HTERT RPE-1 (cell line): ENCODE measurements around the gene ARPC5L.
"Not testable (repeated sequence)": the region's sequence is repeated elsewhere in the genome, so short reads cannot be mapped to it uniquely, and the experiment has no call there.

Experiments
- in situ Hi-C: fragments of 300-500 bp; cut with MboI; formaldehyde crosslinking; loops from 4 replicates; pipeline ENCODE4 v1.14.3; 2020; ENCODE audit warnings: low sequenced_read_pairs

Gene ARPC5L

GRCh38 chr9:124886866-124887492 lies 25.0 kb downstream of the ARPC5L start:
- in situ Hi-C loops, result no loop called here

GRCh38 chr9:124887832-124888231 lies 25.9 kb downstream of the ARPC5L start:
- in situ Hi-C loops, result no loop called here

DNA sequence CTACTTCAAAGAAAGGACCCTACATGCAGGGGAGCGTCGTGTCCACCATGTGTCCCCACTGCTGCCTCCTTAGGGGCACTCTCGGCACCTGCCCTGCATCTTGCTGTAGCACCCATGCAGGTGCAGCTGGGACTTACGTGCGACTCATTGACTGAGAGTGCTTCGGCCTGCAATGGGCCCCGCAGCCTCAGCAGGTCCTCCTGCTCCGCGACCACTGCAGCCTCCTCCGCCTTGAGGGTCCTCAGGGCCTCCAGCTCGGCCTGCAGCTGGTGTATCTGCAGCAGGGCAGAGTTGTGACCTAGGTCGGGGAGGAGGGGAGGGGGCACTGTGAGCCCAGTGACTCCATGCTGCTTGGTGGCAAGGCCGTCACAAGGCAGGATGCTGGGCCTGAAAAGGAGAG lies 27.1 kb downstream of the ARPC5L start:
- in situ Hi-C loops, result no loop called here

DNA sequence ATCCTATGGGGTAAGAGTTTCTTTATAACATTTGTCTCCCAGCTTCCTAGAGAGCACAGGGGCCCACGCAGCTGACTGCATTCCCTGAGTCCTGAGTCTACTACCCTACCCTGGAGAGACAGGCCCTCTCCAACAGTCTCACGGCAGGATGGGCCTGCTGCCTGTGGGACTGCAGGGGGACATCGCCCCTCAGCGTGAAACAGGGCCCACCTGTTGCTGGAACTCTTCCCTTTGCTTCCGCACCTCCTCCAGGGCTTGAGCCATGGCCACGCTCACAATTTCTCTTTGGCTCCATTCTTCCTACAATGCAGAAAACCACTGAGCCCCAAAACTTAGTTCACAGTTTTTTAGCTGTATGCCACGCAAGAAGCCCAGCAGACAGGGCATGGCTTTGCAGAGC lies 28.2 kb downstream of the ARPC5L start:
- in situ Hi-C loops, result no loop called here

GRCh38 chr9:124894035-124894740 lies 32.3 kb downstream of the ARPC5L start:
- in situ Hi-C loops, result no loop called here

DNA sequence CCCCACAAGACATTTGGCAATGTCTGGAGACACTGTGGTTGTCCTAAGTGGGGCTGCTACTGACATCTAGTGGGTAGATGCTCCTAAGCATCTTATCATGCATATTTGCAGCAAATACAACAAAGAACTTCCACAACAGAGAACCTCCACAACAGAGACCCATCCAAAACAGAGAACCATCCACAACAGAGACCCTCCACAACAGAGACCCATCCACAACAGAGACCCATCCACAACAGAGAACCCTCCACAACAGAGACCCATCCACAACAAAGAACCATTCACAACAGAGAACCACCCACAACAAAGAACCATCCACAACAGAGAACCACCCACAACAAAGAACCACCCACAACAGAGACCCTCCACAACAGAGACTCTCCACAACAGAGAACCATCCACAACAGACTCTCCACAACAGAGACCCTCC lies 32.8 kb downstream of the ARPC5L start:
- in situ Hi-C loops, result no loop called here

- in situ Hi-C loops, result no loop called here
Measured at GRCh38 chr9:124897570-124898460, 35.9 kb downstream of the ARPC5L start.

DNA sequence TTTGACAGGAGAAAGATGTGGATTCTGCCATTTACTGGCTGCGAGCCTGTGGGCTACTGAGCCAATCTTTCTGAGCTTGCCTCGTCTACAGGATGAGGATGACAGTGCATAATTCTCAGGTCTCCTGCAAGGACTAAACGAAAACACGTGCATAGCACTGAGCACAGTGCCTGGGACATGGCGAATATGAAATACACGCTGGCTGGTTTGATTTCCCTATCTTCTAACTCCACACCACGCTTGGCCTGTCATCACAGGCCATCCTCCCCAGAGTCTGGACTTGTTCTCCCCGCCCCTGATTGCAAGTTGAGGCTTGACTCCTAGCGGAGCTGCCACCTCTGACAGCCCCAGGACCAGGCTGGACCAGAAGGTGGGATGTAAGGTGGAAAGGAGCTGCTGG lies 37.9 kb downstream of the ARPC5L start:
- in situ Hi-C loops, result no loop called here

DNA sequence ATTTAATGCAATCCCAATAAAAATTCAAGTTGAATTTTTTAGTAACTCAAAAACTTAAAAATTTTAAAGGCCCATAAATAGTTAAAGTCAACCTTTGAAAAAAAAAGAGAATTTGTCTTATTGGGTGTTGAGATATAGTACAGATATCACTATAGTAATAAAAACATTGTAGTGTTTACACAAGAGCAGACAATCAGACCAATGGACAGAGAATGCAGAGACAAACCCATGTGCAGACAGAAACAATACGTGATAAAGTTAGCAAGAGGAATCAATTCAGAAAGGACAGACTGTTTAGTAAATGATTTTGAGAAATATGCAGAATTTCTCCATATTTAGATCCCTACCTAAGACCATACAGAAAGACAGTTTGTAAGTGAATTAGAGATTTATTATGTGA lies 45.0 kb downstream of the ARPC5L start:
- in situ Hi-C loops, result no loop called here

DNA sequence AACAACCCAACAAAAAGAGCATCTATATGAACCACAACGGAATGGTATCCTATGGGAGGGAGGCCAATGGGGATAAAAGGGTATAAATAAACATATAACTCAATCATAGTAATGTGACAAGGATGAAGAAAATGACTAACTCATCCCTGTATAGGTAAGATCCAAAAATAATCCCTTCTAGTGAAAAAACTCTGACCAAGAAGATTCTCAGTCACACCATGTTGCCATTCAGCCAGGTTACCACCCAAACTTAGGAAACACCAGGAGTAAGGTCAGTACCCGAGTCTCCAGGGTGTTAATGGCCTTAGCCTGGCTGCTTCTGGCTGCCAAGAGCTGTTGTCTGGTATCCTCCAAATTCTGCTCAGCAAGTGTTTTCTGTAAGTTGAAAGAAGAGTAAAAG lies 46.2 kb downstream of the ARPC5L start:
- in situ Hi-C loops, result no loop called here

DNA sequence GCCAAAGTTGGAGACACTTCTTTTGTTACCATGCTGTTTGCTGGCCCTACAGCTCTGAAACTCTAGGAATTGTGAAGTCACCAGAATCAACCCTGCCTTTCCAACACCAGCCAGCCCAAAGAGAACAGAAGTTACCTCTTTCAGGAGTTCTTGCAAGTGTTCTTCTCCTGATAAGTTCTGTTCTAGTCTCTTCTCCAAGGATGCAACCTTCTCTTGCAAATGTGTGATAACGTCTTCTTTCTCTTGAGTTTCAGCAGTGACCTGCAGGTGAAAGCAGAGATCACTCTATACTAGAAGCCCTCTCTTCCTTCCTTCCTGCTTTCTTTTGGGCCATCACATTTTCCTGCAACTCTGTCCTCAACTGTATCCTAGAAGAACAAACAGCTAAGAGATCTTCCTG lies 49.8 kb downstream of the ARPC5L start:
- in situ Hi-C loops, result no loop called here

DNA sequence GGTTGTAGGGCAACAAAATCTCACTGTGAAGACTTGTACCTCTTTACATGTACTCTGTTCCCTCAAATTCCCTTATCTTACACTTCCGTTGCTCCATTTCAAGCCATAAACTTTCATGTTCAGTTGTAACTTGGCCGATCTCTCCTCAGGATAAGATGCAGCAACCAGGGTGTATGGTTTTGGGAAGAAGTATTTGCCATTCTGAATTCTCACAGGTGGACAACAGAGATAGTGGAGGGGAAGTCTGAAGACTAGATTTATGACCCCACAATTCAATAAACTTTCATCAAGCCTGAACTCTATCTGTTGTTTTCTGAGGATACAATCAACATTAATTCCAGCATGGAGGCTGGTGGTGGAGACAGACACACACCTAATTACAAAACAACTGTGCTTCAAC lies 51.4 kb downstream of the ARPC5L start:
- in situ Hi-C loops, result no loop called here

GRCh38 chr9:124914753-124915405 lies 52.9 kb downstream of the ARPC5L start:
- in situ Hi-C loops, result no loop called here

GRCh38 chr9:124920394-124920793 lies 58.5 kb downstream of the ARPC5L start:
- in situ Hi-C loops, result not testable (repeated sequence)
